Stimulated activated CD8-positive, alpha-beta memory T cell treated with anti-CD3 and anti-CD28 coated beads, Interleukin-7, amount 100 ng/mL, for 1 hour (primary cell): ENCODE results near the gene EIF3C.
"Not testable (repeated sequence)": the region's sequence is repeated elsewhere in the genome, so short reads cannot be mapped to it uniquely, and the experiment has no call there.

Experiments used
- DNase-seq, 2 donors: peaks; one replicate each; pipeline ENCODE4 v3.0.0-alpha.2; 2020; ENCODE audit warnings: low read depth in 2 of 2

The EIF3C gene, protein sequence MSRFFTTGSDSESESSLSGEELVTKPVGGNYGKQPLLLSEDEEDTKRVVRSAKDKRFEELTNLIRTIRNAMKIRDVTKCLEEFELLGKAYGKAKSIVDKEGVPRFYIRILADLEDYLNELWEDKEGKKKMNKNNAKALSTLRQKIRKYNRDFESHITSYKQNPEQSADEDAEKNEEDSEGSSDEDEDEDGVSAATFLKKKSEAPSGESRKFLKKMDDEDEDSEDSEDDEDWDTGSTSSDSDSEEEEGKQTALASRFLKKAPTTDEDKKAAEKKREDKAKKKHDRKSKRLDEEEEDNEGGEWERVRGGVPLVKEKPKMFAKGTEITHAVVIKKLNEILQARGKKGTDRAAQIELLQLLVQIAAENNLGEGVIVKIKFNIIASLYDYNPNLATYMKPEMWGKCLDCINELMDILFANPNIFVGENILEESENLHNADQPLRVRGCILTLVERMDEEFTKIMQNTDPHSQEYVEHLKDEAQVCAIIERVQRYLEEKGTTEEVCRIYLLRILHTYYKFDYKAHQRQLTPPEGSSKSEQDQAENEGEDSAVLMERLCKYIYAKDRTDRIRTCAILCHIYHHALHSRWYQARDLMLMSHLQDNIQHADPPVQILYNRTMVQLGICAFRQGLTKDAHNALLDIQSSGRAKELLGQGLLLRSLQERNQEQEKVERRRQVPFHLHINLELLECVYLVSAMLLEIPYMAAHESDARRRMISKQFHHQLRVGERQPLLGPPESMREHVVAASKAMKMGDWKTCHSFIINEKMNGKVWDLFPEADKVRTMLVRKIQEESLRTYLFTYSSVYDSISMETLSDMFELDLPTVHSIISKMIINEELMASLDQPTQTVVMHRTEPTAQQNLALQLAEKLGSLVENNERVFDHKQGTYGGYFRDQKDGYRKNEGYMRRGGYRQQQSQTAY

DNA sequence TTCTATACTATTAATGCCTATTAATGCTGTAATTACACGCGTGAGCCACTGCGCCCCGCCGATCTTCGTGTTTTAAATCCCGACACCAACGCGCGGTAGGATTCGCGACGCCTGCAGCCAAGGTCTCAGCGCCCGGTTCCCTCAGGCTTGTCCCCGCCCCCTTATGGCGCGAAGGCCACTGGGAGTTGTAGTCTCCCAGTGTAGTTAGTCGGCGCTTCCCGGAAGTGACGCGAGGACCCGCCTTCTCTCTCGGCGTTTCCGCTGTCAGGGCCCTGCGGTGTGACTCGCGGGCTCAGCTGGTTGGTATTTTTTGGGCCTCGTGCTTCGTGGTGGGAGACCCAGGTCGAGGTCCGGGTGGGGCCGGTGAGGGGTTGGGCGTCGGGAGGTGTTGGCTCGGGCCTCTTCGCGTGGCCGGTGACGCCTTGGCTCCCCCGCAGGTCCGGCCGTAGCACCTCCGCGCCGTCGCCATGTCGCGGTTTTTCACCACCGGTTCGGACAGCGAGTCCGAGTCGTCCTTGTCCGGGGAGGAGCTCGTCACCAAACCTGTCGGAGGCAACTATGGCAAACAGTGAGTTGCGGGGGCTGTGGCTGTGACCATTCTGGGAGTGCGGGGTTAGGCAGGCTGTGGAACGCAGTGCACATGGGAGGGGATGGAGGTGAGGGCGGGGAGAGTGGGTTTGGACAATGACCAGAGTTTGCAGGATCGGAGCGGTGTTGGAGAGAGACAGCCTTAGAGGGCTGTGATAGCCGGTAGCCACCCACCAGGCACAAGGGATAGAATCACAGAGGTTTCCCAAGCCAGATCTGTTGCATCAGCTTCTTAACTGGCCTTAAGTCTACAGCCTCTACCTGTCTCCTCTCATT lies at the start of gene EIF3C:
TSS of gene EIF3C (plus strand) at position 245 of the 864 bp plus-strand sequence. CDS start at position 468, 223 bp downstream.
- not testable (repeated sequence) for DNase-seq

DNA sequence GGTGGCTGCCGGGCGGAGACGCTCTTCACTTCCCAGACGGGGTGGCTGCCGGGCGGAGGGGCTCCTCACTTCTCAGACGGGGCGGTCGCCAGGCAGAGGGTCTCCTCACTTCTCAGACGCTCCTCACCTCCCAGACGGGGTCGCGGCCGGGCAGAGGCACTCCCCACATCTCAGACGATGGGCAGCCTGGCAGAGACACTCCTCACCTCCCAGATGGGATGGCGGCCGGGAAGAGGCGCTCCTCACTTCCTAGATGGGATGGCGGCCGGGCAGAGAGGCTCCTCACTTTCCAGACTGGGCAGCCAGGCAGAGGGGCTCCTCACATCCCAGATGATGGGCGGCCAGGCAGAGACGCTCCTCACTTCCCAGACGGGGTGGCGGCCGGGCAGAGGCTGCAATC lies 45.0 kb upstream of the EIF3C start:
- not testable (repeated sequence) for DNase-seq

DNA sequence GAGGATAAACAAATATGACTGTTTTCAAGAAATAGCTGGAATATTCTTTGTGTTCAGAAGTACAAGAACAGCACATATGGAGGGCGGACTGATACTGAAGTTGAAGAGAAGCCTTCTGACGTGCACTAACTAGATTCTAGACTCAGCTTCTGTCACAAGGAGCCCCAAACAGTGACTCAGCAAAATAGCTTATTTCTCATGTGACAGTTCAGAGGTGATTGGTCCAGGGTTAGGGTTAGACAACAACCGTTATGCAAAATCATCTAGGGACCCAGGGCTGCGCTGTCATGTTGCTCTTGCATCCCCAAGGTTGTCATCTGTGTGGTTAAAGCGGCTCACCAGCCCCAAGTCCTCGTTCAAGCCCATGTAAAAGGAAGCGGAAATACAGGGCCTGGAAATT lies 43.8 kb upstream of the EIF3C start:
- DNase-seq, result not testable (repeated sequence)

DNA sequence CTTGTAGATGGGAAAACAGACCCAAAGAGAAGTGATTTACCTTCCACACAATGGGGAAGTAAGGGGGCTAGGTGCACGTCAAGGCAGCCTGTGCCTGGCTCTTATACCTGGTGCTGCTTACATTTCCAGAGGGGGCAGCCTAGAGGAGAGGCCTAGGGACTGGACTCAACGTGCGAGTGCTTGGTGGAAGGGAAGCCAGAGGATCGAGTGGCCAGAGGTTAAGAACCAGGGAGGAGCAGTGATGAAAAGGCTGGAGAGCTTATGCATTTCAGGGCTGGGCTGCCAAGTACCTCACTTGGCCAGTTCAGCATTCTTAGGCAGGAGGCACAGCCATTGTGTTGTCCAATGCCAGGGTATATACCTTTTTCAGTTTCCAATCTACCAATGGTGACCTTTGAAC lies 43.1 kb upstream of the EIF3C start:
- DNase-seq, result not testable (repeated sequence)

DNA sequence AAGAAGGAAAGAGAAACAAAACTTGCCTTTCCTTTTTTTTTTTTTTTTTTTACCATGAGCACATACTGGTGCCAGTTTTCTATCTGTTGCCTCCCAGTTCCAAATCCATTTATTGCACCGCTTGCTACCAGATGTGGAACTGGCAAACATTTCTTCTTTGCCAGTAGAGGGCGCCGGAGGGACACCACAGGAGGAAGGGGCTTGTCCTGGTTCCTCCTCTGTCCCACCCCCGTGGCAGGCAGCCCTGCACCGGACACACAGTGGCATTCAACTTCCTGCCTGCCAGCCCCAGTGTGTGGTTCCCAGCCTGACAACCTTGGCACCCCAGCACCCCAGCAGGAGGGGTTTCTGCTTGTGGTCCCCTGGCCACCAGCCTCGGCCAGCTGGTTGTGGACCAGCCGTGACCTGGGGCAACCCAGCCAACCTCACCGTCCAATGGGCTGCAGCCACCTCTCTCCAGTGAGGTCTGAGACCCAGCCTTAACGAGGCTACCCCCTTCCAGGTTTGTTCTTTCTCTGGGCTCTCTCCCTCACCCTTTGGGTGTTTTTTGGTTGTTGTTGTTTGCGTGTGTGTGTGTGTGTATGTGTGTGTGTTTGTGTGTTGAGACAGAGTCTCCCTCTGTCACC lies 22.8 kb upstream of the EIF3C start:
- not testable (repeated sequence) for DNase-seq

DNA sequence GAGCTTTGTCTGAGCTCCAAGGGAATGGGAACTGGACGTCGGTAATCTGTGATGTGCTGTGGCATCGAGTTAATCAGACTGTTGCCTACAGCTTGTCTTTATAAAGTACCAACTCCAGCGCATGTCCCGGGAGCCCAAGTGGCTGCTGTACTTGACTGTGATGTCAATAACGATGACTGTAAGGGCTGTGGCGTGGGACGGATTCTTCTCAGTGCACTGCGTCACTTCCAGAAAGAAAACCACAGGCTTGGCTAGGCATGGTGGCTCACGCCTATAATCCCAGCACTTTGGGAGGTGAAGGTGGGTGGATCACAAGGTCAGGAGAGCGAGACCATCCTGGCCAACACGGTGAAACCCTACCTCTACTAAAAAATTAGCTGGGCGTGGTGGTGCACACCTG lies 21.8 kb upstream of the EIF3C start:
- DNase-seq, result not testable (repeated sequence)

DNA sequence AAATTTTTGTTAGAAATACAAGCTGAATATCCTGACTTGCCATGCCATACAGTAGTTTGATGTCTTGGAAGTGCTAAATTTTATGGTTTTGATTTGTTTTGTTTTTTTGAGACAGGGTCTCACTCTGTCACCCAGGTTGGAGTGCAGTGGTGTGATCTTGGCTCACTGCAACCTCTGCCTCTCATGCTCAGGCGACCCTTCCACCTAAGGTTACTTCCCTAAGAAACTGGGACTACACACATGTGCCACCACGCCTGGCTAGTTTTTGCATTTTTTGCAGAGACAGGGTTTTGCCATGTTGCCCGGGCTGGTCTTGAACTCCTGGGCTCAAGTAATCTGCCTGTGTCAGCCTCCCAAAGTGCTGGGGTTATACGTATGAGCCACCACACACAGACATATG lies 19.5 kb upstream of the EIF3C start:
- not testable (repeated sequence) for DNase-seq

DNA sequence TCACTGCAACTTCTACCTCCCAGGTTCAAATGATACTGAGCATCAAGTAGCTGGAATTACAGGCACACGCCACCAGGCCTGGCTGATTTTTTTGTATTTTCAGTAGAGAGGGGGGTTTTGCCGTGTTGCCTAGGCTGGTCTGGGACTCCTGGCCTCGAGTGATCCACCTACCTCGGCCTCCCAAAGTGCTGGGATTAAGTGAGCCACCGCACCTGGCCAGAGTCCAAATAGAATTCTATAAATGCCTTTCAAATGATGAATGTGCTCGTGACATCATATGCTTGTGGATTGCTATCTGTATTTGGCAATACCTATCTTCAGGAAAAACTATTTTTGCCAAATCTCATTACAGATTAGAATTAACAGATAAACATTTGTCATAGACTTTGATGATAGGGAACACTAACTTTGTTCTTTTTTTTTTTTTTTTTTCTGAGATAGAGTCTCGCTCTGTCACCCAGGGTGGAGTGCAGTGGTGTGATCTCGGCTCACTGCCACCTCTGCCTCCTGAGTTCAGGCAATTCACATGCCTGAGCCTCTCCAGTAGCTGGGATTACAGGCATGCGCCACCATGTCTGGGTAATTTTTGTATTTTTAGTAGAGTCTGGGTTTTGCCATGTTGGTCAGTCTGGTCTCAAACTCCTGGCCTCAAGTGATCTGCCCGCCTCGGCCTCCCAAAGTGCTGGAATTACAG lies 17.9 kb upstream of the EIF3C start:
- DNase-seq, result not testable (repeated sequence)

DNA sequence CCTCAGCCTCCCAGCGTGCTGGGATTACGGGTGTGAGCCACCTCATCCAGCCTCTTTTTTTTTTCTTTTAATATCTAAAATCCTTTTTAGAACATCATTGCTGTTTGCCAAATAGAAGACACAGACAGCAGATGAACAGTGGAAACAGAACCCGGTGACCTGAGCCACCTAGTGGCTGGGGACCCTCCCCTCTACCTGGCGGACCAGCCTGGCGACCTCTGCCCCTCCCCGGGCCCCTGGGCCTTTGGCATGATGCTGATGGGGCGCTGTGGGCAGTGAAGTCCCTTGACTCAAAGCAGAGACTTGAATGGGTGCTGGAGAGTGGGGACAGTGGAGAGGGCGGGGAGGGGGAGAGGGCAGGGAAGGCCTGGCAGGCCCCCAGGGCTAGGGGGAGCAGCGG lies 11.5 kb upstream of the EIF3C start:
- DNase-seq, result not testable (repeated sequence)

DNA sequence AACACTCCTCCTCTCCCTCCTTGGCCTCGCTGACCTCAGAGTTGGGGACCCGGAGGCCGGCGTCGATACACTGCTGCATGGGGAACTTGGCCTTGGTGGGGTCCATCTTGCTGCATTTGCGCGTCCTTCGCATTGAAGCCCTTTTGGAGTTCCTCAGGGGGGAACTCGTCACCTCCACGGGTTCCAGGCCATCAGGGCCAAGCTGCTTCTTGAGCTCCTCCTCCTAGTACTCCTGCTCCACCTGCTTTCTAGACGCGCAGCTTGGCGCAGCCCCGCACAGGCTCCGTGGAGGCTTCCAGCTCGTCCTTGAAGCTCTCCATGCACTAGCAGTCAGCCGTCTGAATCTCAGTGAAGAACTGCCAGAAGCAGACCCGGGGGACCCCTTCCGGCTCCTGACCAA lies 10.9 kb upstream of the EIF3C start:
- not testable (repeated sequence) for DNase-seq

DNA sequence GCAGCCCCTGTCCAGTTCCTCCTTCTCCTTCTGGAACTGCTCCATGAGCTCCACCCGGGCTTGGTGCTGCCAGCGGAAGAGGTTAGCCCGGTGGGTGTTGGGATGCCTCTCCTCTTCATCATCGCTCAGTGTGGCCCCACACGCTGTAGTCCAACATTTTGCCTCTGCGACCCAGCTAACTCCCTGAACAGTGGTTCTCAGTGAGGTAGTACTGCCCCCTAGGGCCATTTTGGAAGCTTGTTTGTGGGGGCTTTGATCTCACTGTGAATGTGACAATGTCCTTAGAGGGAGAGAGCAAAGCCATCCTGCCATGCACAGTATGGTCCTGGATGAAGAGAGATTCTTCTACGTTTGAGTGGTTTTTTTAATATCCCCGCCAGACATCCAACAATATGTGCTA lies 9.9 kb upstream of the EIF3C start:
- DNase-seq, result not testable (repeated sequence)

DNA sequence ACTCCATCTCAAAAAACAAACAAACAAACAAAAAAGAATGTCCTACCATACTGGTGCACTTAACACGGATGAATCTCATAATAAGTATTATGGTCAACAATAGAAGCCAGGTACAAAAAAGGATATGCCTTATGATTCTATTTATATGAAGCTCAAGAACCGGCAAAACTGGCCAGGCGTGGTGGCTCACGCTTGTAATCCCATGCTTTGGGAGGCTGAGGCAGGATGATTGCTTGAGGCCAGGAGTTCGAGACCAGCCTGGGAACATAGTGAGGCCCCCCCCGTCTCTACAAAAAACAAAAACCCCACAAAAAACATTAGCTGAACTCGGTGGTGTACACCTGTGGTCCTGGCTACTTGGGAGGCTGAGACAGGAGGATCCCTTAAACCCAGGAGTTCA lies 7.0 kb upstream of the EIF3C start:
- not testable (repeated sequence) for DNase-seq

DNA sequence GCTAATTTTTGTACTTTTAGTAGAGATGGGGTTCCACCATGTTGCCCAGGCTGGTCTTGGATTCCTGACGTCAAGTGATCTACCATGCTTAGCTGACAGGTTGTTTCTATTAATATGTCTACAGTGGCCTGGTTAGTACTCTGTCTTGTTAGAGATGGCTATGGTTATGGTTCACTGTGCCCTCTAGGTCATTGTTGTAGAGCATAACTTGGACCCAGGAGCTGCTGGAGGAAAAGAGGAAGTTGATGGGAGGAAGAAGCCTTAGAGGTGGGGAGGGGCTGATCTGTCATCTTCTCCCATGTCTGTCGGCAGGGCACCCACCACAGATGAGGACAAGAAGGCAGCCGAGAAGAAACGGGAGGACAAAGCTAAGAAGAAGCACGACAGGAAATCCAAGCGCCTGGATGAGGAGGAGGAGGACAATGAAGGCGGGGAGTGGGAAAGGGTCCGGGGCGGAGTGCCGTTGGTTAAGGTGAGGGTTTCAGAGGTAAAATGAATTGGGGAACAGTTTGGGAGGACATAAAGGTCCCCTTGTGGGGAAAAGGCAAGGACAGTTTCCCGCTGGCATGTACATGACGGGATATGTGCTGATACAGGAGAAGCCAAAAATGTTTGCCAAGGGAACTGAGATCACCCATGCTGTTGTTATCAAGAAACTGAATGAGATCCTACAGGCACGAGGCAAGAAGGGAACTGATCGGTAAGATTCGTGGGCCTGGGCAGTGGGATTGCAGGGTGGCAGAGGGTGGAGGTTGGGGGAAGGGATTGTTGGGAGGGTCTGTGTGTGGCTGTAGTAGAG lies 11.8 kb downstream of the EIF3C start:
- DNase-seq, result not testable (repeated sequence)

DNA sequence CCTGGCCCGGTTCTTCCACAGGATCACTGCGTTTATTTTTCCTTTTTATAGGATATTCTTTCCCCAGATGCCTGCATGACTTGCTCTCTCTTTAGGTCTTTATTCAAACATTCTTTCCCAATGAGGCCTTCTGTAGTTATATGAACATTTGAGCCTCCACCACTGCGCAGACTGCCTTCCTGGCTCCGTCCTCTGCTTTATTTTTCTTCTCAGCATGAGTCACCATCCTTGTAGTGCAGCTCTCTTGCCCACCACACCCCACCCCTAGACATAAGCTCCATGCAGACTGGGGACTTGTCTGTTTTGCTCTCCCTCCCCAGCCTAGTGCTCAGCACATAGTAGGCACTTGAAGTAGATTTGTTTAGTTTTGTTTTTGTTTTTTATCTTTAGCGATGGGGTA lies 20.0 kb downstream of the EIF3C start:
- DNase-seq, result not testable (repeated sequence)

DNA sequence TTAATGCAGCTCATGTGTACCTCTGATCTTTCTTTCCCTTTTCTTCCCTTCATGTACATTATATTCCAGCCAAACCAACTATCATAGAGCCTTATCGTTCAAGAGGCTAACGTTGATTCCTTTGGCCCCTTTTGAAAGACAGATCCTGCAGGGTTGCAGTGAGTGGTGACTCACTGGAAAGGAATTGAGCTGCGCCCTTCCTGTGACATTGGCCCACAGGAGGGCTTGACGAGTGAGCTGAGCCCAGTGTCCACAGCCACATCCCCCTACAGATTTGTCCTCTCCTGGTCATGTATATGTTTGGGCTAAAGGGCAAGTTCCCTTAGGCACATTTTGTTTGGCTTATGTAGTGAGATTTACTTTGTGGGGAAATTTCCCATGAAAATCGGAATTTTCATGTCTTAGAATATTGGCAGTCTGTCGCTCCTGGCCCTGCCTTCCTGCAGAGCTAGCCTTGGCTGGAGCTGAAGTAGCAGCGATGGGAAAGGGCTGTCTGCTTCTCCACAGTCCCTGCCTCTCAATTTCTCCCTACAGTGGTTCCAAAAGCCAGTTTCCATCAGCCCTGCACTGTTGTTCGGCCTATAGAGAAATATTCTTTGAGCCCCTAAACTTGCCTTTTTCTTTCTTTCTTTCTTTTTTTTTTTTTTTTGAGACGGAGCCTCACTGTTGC lies 21.3 kb downstream of the EIF3C start:
- not testable (repeated sequence) for DNase-seq

DNA sequence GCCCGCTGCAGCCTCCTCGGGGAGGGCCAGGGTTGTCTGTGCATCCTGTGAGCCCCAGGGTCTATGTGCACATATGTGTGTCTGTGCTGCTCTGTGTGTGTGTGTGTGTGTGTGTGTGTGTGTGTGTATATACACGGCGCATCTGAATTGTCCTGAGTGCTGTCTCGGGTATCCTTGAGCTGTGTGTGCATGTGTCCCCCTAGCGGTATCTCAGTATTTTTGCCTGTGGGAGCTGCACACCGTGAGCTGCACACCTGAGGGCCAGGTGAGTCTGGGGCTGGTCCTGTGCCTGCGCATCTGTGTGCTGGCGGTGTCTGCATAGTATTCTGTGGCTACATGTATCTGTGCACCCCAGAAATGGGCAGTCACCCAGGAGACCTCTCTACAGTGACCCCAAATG lies 28.5 kb downstream of the EIF3C start:
- DNase-seq, result not testable (repeated sequence)

DNA sequence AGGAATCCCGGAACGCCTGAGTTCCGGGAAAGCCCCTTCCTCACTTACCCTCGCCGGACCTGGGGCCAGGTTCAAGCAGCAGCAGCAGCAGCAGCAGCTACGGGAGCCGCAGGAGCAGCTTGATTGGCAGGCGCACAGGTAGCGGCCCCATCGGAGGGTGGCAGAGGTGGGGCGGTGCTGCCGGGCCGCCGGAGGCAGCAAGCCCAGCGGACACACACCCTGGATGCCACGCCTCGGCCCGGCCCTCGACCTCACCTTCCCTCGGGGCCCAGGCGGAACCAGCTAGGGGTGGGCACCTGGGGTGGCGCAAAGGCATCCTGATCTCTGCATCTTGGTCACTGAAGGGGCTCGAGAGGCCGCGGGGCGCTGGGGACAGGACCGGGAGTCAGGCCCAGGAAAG lies 29.4 kb downstream of the EIF3C start:
- DNase-seq, result not testable (repeated sequence)

DNA sequence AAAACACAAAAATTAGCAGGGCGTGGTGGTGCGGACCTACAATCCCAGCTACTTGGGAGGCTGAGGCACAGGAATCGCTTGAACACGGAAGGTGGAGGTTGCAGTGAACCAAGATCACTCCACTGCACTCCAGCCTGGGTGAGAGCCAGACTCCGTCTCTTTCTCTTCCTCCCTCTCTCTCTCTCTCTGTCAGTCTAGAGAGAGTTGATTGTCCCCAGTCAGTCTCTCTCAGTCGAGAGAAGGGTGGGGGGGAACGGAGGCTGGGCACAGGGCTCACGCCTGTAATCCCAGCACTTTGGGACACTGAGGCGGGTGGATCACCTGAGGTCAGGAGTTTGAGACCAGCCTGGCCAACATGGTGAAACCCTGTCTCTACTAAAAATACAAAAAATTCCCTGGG lies 30.0 kb downstream of the EIF3C start:
- not testable (repeated sequence) for DNase-seq
